T-helper 1 cell (primary cell): ENCODE measurements around the gene CPNE7.
"Not testable (repeated sequence)": the region's sequence is repeated elsewhere in the genome, so short reads cannot be mapped to it uniquely, and the experiment has no call there.

ENCODE experiments used
- DNase-seq, 5 donors: peaks; one replicate each; pipeline ENCODE4 v3.0.0-alpha.2; 2012 to 2020

CPNE7 gene

GRCh38 chr16:89567656-89568594, 7.6 kb upstream of the CPNE7 start:
- DNase-seq: no peak

- DNase-seq: no peak
Measured at GRCh38 chr16:89569506-89570341, 5.8 kb upstream of the CPNE7 start.

GRCh38 chr16:89570342-89570923, 5.1 kb upstream of the CPNE7 start:
- no peak for DNase-seq

- not testable (repeated sequence) for DNase-seq
Measured at GRCh38 chr16:89570983-89571598, 4.5 kb upstream of the CPNE7 start.

- no peak for DNase-seq
Measured at GRCh38 chr16:89571636-89572035, 3.9 kb upstream of the CPNE7 start.

- no peak for DNase-seq
Measured at GRCh38 chr16:89572073-89572484, 3.5 kb upstream of the CPNE7 start.

- DNase-seq: no peak
Measured at GRCh38 chr16:89572485-89573205, 2.9 kb upstream of the CPNE7 start.

GRCh38 chr16:89573826-89574680, 1.5 kb upstream of the CPNE7 start:
- DNase-seq: no peak

GRCh38 chr16:89574681-89575246, 794 bp upstream of the CPNE7 start:
- peak in 3 of 5 donors; percentile 38 to 52 (median 50) for DNase-seq

GRCh38 chr16:89576153-89577054, 846 bp downstream of the CPNE7 start:
- DNase-seq: no peak

- DNase-seq: no peak
Measured at GRCh38 chr16:89577055-89577759, 1.6 kb downstream of the CPNE7 start.

- no peak for DNase-seq
Measured at GRCh38 chr16:89579351-89579750, 3.8 kb downstream of the CPNE7 start.

GRCh38 chr16:89581045-89581695, 5.6 kb downstream of the CPNE7 start:
- DNase-seq: no peak

- no peak for DNase-seq
Measured at GRCh38 chr16:89581861-89582563, 6.5 kb downstream of the CPNE7 start.

GRCh38 chr16:89582614-89583196, 7.1 kb downstream of the CPNE7 start:
- DNase-seq: no peak

- no peak for DNase-seq
Measured at GRCh38 chr16:89583197-89583894, 7.8 kb downstream of the CPNE7 start.
